Stomach (tissue), 4 donors: ENCODE results near the gene ZNG1F.
"Not testable (repeated sequence)": the region's sequence is repeated elsewhere in the genome, so short reads cannot be mapped to it uniquely, and the experiment has no call there.

Experiments
- EP300 ChIP-seq: sonication (generic); formaldehyde crosslinking; IDR thresholded peaks from one replicate; pipeline ENCODE4 v1.6.1; 2017; ENCODE audit warnings: antibody characterized with exemption
- POLR2A ChIP-seq, 4 donors: fragments of 450-650 bp; IDR thresholded peaks; one replicate each; pipeline ENCODE4 v1.6.1; 2016; ENCODE audit warnings: antibody characterized with exemption in 4 of 4, control low read depth in 2 of 4, mild to moderate bottlenecking in 1 of 4, moderate library complexity in 1 of 4
- POLR2AphosphoS5 ChIP-seq, 3 donors: sonication (generic); formaldehyde crosslinking; IDR thresholded peaks; one replicate each; pipeline ENCODE4 v1.6.1; 2016; ENCODE audit warnings: antibody characterized with exemption in 3 of 3
- TF ChIP-seq, protein P1 (sequence below), 7 experiments: fragments of 450-650 bp in 4 of 7; fragments of 200-600 bp in 3 of 7; sonication (generic) in 3 of 7; IDR thresholded peaks; one replicate each; pipeline ENCODE4 v1.5.1; 2016 to 2019; ENCODE audit warnings: antibody characterized with exemption in 7 of 7, control low read depth in 2 of 7, mild to moderate bottlenecking in 1 of 7

- TF ChIP-seq, protein P1, sequence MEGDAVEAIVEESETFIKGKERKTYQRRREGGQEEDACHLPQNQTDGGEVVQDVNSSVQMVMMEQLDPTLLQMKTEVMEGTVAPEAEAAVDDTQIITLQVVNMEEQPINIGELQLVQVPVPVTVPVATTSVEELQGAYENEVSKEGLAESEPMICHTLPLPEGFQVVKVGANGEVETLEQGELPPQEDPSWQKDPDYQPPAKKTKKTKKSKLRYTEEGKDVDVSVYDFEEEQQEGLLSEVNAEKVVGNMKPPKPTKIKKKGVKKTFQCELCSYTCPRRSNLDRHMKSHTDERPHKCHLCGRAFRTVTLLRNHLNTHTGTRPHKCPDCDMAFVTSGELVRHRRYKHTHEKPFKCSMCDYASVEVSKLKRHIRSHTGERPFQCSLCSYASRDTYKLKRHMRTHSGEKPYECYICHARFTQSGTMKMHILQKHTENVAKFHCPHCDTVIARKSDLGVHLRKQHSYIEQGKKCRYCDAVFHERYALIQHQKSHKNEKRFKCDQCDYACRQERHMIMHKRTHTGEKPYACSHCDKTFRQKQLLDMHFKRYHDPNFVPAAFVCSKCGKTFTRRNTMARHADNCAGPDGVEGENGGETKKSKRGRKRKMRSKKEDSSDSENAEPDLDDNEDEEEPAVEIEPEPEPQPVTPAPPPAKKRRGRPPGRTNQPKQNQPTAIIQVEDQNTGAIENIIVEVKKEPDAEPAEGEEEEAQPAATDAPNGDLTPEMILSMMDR (IDR thresholded peaks at IDR 0.05), result not testable (repeated sequence)
- not testable (repeated sequence) for TF ChIP-seq POLR2A (IDR thresholded peaks at IDR 0.05); POLR2AphosphoS5 (IDR thresholded peaks at IDR 0.05); EP300
These were observed 60.5 kb downstream of the ZNG1F start, which contains the start of gene FOXD4L6 for GRCh38 chr9:41128581-41128980.
